ENCODE data around the gene A2M. TPM values are rescaled to one million over a fixed set of nuclear protein-coding genes. Genes with fewer than 3 reads are reported as not detected.
A peak's percentile ranks its signal among the peaks of the same experiment; 100 is the strongest.

The A2M gene
- total RNA-seq, 4 donors from 2014 or later = 14.7 to 467 (median 92.4) TPM

GRCh38 chr12:9084417-9084816 lies 31.3 kb downstream of the A2M start:
- WGBS, 2 donors = 57 to 64% methylated on average over 2 of the region's 2 CpGs
- intact Hi-C loops (cut with DNase I) = no loop called here
- no peak overlapping the region for H3K27ac ChIP-seq
- peaks cover 0 to 16% (median 12%) of the 10 kb centered on the region in 3 donors for H3K9me3 ChIP-seq
- no peaks in the 10 kb centered on the region for H3K27me3 ChIP-seq
- H3K36me3 ChIP-seq = peaks cover 0 to 71% (median 6%) of the 10 kb centered on the region in 3 donors
- no peak overlapping the region for H3K4me3 ChIP-seq
- TF ChIP-seq CTCF (IDR thresholded peaks at IDR 0.05) (no peak), POLR2A (IDR thresholded peaks at IDR 0.05) (no peak)
- no peak for DNase-seq
- no peaks in the 10 kb centered on the region for H3K4me1 ChIP-seq

- Histone ChIP-seq H3K27ac (no peak overlapping the region), H3K36me3 (peaks cover 0 to 71% (median 5%) of the 10 kb centered on the region in 3 donors), H3K27me3 (no peaks in the 10 kb centered on the region), H3K4me1 (no peaks in the 10 kb centered on the region), H3K9me3 (peaks cover 0 to 16% (median 12%) of the 10 kb centered on the region in 3 donors), H3K4me3 (no peak overlapping the region)
- no peak for DNase-seq
- 86 to 90% methylated on average over 2 of the region's 2 CpGs for WGBS, 2 donors
- TF ChIP-seq CTCF (IDR thresholded peaks at IDR 0.05) = no peak
- no peak for TF ChIP-seq POLR2A (IDR thresholded peaks at IDR 0.05)
- intact Hi-C loops (cut with DNase I) = no loop called here
Observed at GRCh38 chr12:9083793-9084192, 31.9 kb downstream of the A2M start.

GRCh38 chr12:9081667-9082427 lies 33.9 kb downstream of the A2M start:
- H3K4me3 ChIP-seq = no peak overlapping the region
- peak overlapping the region in 1 of 4 donors; percentile 3 for H3K27ac ChIP-seq

GRCh38 chr12:9079883-9080675 lies 35.6 kb downstream of the A2M start:
- no peaks in the 10 kb centered on the region for H3K4me1 ChIP-seq
- intact Hi-C loops (cut with DNase I) = no loop called here
- no peak overlapping the region for H3K27ac ChIP-seq
- no peak overlapping the region for H3K4me3 ChIP-seq
- no peak for TF ChIP-seq POLR2A (IDR thresholded peaks at IDR 0.05)
- no peak for TF ChIP-seq CTCF (IDR thresholded peaks at IDR 0.05)
- 88 to 93% methylated on average over 5 of the region's 5 CpGs for WGBS, 2 donors
- peaks cover 0 to 16% (median 12%) of the 10 kb centered on the region in 3 donors for H3K9me3 ChIP-seq
- DNase-seq = no peak
- H3K27me3 ChIP-seq = no peaks in the 10 kb centered on the region
- peaks cover 0 to 91% (median 15%) of the 10 kb centered on the region in 3 donors for H3K36me3 ChIP-seq

More at GRCh38 chr12:9081667-9082427, 33.9 kb downstream of the A2M start:
- peaks cover 0 to 16% (median 12%) of the 10 kb centered on the region in 3 donors for H3K9me3 ChIP-seq
- no peaks in the 10 kb centered on the region for H3K4me1 ChIP-seq
- 82% methylated on average over 2 to 3 of the region's 3 CpGs for WGBS, 2 donors
- TF ChIP-seq CTCF (IDR thresholded peaks at IDR 0.05) (no peak), POLR2A (IDR thresholded peaks at IDR 0.05) (no peak)
- no peak for DNase-seq
- peaks cover 0 to 73% (median 8%) of the 10 kb centered on the region in 3 donors for H3K36me3 ChIP-seq
- intact Hi-C loops (cut with DNase I) = no loop called here
- no peaks in the 10 kb centered on the region for H3K27me3 ChIP-seq

GRCh38 chr12:9079082-9079481 lies 36.6 kb downstream of the A2M start:
- WGBS, 2 donors = 67 to 76% methylated on average over 3 of the region's 3 CpGs
- Histone ChIP-seq H3K27ac (no peak overlapping the region), H3K9me3 (peaks cover 0 to 9% (median 7%) of the 10 kb centered on the region in 3 donors), H3K27me3 (no peaks in the 10 kb centered on the region), H3K4me3 (no peak overlapping the region), H3K36me3 (peaks cover 0 to 93% (median 18%) of the 10 kb centered on the region in 3 donors), H3K4me1 (no peaks in the 10 kb centered on the region)
- no peak for DNase-seq
- TF ChIP-seq CTCF (IDR thresholded peaks at IDR 0.05) = no peak
- TF ChIP-seq POLR2A (IDR thresholded peaks at IDR 0.05) = no peak
- intact Hi-C loops (cut with DNase I) = no loop called here
